GM19455 (cell line): ENCODE data around the gene PAX3.

Experiments used
- ATAC-seq: cut with Tn5 transposase; IDR thresholded peaks from one replicate; pipeline ENCODE4 v1.9.1; 2021; ENCODE audit not compliant: unreplicated experiment

Gene PAX3

DNA sequence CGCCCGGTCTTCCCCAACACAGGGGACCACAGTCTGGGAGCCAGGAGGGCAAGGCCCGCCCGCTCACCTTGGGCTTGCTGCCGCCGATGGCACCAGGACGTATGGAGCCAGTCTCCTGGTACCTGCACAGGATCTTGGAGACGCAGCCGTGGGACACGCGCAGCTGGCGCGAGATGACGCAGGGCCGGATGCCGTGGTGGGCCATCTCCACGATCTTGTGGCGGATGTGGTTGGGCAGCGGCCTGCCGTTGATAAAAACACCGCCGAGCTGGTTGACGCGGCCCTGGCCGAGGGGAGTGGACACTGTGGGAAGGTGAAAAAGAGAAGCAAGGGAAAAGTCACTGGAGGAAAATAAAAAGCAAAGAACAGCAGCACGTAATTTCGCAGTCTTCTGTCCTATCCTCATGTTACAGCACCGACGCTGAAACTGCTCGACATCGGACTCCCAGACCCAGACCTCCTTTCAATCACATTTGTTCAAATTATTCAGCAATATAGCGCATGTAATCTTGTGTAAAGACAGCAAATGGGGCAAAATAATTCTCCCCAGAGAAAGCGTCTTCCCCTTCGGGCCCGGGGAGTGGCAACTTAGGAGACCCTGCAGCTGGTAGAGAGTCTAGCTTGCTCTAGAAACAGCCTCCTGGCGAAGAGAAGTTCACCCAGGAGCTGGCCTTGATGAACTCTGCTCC lies 1.7 kb downstream of the PAX3 start:
- ATAC-seq, result no peak

DNA sequence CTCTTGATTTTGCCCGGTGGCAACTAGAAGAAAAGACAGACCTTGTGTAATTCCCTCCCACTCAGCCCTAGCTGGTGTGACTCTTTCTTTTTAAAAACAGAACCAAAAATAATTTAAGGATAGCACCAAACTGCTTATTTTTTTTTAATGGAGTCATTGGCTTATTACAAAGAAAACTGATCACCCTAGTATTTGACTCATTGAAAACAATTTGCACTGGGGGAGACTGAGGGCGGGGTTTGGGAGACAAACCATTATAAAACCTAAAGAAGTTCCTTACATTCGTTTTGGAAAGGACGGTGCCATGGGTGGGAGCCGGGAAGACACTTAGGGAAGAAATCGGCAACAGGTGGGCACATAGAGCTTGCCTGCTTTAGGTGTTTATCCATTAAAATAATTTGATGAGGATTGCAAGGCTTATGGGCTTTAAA lies 2.5 kb downstream of the PAX3 start:
- no peak for ATAC-seq

DNA sequence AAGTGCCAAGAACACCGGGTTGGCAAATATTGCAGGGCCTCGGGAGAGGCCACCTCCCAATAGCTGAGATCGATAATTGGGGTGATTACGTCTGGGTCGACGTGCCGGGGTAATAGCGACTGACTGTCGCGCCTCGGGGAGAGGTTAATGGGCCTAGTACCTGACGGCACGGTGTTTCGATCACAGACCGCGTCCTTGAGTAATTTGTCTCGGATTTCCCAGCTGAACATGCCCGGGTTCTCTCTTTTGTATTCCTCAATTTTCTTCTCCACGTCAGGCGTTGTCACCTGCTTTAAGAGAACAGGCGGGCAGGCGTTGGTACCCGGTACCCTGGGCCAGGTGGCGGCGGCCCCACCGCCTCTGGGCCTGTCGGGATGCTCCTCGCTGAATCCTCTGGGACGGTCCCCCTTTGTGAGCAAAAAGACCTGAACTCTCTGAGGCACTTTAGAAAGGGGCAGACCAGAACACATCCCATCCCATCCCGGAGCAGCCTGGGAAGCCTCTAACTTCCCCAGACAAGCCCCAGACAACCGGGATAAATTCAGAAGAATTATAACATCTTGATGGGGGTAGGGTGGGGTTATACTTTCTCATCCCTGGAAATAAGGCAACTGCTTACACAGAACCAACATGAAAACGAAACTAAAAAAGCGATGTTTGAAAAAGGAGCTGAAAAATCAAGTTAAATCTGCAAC lies 3.3 kb downstream of the PAX3 start:
- no peak for ATAC-seq

DNA sequence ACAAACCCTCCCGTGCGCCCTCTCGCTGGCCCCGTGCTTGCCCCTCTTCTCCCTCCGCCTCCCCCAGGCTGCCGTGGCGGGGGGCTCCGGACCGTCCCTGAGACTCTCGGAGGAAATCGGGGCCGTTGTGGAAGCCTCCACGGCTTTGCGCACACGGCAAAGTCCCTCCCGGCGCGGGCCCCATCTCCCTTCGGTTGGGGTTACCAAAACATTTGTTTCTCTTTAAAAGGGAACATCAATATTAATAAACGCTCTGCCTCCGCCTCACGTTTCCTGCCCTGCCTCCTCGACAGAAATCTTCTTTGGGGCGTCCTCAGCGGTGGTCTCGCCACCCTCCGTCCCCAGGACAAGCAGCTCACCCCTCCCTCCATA lies 3.8 kb downstream of the PAX3 start:
- ATAC-seq, result no peak

- no peak for ATAC-seq
These were observed 4.9 kb downstream of the PAX3 start for GRCh38 chr2:222293660-222294630.

GRCh38 chr2:222292149-222293134 lies 6.4 kb downstream of the PAX3 start:
- no peak for ATAC-seq

DNA sequence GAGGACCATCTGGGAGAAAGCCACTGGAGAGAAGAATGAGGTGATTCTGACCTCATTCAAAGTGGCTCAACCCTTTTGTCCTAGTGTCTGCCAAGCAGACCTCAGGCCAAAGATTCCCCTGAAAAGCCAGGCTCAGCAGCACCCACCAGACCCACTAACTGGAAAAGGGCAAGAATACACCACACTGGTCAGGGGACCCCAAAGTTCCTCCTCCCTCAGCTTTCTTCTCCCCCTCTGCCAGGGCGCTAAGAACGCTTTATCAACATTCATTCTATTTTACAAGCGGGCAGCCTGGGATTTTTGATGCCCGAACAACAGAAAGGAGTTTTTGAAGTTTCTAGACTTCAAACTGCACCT lies 7.3 kb downstream of the PAX3 start:
- no peak for ATAC-seq

GRCh38 chr2:222290736-222291484 lies 7.9 kb downstream of the PAX3 start:
- no peak for ATAC-seq

DNA sequence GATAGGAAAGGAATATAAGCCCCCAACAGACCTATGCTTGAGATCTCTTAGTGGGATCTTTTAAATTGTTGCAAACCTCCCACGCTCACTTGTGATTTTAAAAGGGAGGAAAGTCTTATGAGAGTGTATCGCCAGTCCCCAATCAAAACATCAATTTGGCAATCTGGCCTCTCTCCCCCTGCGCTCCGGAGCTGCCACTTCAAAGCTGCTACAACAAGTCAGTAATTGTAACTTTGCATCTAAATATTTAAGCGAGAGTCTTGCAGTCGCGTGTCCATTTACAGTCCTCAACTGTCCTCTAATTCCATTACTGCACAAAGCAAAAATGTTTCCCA lies 8.4 kb downstream of the PAX3 start:
- ATAC-seq, result no peak

- no peak for ATAC-seq
These were observed 9.3 kb downstream of the PAX3 start for GRCh38 chr2:222289278-222290160.

- ATAC-seq, result no peak
These were observed 10.1 kb downstream of the PAX3 start for GRCh38 chr2:222288590-222289277.

- ATAC-seq, result no peak
These were observed 10.8 kb downstream of the PAX3 start for GRCh38 chr2:222287862-222288479.

GRCh38 chr2:222284466-222284865 lies 14.3 kb downstream of the PAX3 start:
- no peak for ATAC-seq

- ATAC-seq, result no peak
These were observed 15.2 kb downstream of the PAX3 start for GRCh38 chr2:222283634-222284033.

DNA sequence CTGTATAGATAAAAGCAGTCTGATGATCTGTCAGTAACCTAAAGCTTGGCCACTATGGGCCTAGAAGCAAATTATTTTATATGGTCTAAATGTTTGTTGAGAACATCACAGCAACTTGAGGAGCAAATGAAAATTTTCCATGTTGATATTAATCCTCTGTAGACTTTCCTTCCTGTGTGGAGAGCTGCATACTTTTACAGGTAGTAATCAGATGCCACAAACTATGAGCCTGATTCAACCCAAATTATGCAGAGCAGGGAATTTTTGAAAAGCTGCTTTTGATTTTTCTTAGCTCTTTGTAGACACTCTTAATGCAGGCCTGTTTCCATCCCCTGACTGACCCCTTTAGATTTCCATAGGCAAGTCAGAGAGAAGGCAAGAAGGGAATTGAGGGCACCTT lies 17.3 kb downstream of the PAX3 start:
- no peak for ATAC-seq

DNA sequence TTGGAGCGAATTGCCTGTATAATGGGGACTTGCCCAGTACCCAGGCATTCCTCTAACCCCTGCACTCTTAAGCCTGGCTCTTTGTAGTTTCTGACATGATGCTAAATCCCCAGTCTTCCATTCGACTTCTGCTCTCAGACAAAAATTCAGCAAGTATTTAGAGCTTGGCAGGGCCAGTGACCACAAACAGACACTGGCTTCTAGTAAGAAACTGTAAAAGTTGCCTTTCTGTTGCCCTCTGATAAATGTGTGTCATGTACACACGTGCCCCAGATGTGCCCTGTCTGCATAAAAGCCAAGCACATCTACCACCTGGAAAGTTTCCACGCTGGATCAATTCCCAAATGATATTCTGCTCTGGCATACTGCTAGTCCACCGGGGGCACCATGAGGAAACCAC lies 18.0 kb downstream of the PAX3 start:
- ATAC-seq, result no peak

DNA sequence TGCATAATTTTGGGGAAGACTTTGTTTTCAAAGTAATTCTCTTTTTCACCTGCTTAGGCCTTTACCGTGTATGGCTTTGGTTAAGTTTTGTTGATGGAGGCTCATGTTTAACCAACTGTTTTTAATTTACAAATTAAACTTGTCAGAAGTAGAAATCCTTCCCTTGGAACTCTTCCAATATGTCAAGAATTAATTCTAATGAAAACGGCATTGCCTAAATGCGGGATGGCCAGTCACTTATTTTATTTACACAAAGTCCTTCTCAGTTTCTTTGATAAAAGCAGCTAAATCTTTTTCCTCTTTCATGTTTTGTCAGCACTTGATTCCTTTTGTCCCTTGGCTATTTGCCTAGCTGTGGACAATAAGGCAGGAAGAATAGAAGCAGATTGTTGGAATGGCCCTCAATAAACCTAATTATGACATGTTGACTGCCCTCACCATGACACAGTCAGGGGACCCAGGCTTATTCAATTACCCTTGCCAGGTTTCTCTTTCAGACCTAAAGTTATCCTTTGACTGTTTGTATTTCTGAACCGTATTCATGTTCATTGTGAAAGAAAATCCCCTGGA lies 26.3 kb downstream of the PAX3 start:
- ATAC-seq, result no peak

- ATAC-seq, result no peak
These were observed 26.9 kb downstream of the PAX3 start for GRCh38 chr2:222271854-222272253.
